HG03457 (cell line): ENCODE results near the gene EIF4G2.

ENCODE experiments used
- ATAC-seq: cut with Tn5 transposase; IDR thresholded peaks from one replicate; pipeline ENCODE4 v1.9.1; 2021; ENCODE audit warnings: moderate number of reproducible peaks; ENCODE audit not compliant: unreplicated experiment

Gene EIF4G2

DNA sequence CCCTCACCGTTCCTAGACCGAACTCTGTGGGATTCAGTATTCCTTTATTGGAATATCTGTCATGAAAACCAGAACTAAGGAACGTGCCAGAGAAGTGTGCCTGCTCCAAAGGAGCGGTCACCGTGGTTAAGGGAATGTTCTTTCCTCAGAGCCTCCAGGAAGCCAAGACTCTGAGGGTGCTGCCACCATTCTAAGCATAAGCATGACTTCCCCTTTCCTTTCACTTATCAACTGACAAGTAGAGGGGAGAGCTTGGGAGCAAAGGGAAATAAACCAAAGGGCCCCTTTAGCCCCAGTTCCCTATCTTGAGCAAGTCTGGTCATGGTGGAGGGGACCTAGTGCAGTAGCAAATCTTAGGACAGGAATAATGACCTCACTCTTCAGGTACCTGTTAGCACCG, 30.9 kb downstream of the EIF4G2 start:
- ATAC-seq = no peak

DNA sequence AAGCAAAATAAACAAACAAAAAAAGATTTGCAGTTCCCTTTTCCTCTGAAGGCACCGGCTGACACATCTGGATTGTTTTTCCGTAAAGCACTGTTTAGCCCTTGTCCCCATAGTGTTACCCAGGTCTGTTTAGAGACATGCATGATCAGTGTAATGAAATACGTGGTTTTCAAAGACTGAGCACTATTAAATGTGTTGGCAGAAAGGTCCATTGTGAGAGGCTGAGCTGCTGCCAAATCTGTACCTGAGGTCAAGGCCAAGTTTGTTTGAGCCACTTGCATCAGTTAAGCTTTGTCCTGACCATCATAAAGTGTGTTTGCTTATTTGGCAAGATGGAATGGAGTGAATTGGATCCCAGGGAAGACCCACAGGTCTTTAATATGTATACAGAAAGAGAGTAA, 31.3 kb downstream of the EIF4G2 start:
- no peak for ATAC-seq

DNA sequence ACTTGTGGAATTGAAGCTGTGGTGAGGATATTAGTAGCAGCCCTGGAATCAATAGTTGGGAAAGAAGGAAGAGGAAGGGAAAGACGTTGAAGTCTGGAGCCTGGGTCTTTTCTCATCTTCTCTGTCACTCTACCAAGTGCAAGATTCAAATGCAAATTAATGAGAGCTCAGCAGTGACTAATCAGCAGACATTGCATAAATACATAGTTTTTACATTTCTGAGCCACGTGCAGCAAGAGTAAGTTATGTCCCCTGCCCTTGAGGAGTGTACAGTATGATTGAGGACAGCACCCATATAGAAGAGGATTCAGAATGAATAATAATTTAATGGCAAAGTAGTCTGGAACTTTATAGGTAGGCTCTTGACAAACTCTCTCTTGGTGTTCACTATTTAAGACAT, 33.9 kb downstream of the EIF4G2 start:
- ATAC-seq = no peak

DNA sequence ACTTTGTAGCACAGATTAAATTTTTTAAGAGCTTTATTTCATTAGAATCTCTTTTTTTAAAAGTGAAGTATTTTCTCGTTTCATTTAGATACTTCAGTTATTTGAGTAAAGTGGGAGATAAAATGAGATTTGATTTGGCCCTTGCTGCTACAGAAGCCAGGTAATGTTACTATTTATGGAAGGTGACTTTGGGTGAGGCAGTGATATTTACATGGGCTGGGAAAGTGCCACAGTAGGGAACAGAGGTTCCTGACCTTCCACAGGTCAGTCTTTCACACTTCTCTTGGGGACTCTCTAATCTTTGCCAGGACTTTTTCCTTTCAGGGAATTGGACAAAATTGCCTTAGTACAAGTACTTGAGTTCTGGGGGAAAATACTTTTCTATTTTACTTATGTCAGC, 37.3 kb downstream of the EIF4G2 start:
- ATAC-seq = no peak

DNA sequence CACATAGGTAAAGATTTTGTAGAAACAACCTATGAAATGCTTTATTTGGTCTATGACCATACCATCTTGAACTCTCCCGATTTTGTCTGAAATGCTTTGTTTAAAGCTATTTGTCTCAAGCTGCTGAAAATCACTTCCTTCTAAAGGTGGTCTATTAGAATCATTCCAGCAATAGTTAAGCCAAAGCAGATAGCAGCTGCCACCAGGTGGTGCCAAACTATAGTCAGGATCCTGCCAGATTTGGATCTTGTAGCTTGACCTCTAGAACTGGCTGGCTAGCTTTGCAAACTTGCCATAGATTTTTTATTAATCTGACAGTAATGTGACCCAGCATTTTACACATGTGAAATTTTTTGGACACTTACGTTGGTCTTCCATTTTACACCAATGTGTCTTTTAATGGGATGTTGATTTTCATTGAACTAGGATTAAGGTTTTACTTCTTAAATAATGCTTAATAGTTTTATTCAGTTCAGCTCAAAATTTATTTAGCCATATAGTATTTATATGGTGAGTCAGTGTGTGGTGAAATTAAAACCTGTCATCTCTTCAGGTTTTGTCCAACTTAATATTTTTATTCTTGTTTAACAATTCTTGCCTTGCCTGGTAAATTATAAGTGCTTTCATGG, 38.0 kb downstream of the EIF4G2 start:
- no peak for ATAC-seq

DNA sequence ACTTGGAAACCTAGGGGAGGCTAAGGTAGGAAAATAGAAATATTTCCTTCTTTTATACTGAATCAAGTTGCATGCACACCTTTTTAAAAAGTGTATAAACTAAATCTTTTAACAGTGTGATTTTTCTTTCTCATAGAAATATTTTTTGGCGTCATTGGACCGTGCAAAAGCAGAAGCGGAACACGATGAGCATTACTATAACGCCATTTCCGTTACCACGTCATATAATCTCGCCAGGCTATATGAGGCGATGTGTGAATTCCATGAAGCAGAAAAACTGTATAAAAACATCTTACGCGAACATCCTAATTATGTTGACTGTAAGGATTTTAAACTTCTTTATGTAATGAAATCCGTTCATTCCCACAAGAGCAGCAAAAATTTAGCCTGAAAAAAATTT, 44.3 kb downstream of the EIF4G2 start:
- no peak for ATAC-seq

DNA sequence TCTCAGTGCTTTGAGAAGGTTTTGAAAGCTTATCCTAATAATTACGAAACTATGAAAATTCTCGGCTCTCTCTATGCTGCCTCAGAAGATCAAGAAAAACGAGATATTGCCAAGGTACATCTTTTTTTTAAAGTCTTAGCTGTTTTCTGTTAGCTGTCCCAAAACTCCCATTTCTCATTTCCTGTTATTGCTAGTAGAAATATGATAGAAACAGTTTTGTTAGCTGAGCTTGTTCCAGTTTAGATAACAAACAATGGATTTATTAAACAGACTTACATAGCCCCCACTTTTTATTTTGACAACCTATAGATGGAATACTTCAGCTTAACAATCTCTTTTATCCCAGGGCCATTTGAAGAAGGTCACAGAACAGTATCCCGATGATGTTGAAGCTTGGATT, 45.0 kb downstream of the EIF4G2 start:
- no peak for ATAC-seq

DNA sequence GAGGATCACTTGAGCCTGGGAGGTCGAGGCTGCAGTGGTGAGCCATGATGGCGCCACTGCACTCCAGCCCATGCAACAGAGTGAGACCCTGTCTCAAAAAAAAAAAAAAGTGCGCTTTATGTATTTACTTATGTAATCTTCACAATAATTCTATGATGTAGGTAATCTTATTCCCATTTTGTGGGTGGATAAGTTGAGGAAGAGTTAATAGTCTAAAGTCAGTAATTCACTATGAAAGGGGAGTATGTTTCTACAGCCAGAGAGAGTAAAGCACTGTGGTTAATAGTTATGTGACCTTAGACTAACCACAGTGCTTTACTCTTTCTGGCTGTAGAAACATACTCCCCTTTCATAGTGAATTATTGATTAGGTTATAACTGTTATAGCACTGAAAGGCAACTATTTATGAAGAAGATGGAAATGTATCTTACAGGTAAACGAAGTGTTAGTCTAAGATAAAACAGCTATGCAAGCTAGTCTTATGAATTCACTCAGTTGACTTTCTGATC, 45.8 kb downstream of the EIF4G2 start:
- peak; percentile 50 for ATAC-seq

DNA sequence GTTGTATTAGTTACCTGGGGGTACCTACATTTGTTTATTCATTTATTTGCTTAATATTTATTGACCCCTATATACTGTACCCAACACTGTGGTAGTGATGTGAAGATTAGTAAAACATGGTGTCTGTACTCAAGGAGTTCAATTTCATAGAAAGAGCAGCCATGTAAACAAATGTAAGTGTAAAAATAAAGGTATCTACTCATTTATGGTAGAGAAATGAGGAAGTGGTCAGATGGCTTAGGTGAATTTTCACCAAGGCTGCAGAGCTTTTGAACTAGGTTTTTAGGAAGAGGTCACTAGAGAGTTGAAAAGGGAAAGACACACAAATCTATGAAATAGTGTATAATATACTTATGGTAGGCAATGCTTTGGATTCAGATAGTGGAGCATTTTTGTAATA, 46.5 kb downstream of the EIF4G2 start:
- ATAC-seq = peak; percentile 46

DNA sequence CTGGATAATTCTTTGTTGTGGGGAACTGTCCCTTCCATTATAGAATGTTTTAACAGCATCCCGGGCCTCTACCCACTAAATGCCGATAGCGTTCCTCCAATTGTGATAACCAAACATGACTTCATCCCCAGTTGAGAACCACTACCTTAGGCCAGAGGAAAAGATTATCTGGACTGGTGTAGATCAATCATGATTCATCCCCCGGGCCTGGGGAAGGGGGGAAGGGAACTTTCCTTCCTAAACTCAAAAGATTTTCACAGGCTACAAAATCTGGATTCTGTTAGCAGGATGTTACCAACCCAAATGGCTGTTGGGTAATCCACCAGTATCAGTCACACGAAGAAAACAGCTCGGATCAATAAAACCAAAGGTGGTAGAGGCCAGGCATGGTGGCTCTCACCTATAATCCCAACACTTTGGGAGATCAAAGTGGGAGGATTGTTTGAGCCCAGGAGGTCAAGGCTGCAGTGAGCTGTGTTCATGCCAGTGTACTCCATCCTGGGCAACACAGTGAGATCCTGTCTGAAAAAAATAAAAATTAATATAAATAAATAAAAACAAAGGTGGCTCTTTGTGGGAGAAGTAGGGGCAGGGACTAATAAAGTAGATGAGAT, 47.5 kb downstream of the EIF4G2 start:
- ATAC-seq = no peak

DNA sequence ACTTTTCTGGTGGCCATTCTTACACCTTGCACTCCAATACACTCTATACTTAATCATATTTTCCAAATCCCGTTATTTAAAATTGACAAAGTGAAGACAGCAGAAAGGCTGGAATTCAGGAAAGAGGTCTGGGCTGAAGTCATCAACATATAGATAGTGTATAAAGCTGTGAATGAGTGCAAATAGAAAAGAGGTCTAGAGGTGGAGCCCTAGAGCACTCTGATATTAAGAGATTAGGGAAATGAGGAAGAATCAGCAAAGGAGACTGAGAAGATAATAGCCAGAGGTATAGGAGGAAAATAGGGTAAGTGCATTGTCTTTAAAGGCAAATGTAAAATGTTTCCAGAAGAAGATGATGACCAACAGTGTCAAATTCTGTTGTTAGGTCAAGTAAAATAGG, 49.8 kb downstream of the EIF4G2 start:
- ATAC-seq = no peak

DNA sequence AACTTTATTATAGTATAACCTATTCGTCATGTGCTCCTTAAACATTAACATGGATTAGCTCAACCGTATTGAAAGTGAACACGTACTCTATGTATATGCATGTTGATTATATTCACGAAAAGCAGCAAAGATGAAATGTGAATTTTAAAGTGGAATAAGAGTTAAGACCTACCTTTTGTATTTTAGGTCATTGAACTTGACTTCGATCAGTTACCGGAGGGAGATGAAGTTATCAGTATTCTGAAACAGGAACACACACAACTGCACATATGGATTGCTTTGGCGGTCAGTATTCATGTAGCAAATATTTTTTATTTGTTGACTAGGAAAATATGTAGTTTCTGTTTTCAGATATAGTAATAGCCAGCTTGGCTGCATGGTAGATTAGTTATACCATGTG, 56.2 kb downstream of the EIF4G2 start:
- ATAC-seq = no peak

DNA sequence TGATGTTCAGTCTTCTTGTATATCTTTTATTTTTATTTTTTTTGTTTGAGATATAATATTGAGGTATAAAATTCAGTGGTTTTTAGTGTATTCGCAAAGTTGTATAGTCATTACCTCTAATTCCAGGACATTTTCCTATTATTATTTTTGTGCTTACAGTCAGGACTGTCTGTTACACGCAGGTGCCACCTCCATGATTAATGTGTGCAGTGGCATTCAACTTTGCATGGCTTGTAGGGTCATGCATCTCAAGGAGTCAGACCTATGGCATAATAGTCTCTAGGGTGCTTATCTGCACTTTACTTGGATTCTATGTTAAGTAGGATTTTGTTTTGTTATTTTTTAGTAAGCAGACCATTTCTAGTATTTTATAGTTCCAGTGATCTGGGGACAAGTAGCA, 56.7 kb downstream of the EIF4G2 start:
- ATAC-seq = no peak

DNA sequence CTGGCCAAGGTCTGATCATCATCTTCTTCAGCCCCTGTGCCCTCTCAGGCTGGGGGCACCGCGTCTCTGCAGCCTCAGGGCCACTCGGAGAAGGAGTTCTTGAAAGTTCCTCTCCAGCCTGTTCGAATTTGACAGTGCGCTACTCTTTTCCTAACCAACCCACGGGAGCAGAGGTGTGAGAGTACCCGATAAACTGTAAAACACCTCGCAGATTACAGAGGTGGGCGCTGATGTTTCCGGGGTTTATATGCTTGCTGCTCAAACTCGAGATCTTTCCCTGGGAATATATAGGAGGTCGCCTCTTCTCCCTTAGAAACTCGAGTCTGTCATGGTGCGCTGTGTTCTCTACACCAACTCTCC, 57.2 kb downstream of the EIF4G2 start:
- no peak for ATAC-seq

DNA sequence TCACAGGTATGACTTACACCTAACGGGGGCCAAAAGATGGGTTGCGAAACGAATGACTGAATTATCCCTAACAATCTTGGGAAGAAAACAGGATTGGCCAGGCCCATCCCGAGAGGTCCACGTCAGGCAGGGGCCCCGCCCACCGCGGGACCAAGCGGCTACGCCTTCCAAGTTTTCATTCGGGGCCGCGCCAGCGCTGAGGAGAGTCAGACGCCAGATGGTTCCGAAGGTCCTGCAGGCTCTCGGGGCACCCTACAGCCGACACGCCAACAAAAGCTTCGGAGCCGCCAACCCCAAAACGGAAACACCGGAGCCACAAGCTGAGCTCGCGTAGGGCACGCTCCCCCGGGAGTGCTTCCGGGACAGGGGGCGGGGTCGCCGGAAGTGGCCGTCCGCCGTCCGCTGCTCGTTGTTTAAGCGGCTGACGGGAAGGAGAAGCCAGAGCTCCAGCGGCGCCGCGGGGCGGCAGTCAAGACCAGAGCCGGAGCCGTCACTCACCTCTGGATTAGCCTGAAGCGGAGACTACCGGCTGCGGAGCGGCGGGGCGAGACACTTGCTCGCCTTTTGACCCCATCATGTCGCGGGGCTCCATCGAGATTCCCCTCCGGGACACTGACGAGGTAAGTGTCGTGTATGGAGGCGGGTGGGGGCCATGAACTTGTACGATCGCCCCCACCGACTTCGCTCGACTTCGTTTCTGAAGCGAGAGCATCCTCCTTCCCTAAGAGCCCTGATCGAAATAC, 57.7 kb downstream of the EIF4G2 start, which contains the start of gene CTR9:
TSS of gene CTR9 (plus strand) at position 409 of the 743 bp plus-strand sequence. CDS start at position 576, 167 bp downstream.
- peak; percentile 86 for ATAC-seq

DNA sequence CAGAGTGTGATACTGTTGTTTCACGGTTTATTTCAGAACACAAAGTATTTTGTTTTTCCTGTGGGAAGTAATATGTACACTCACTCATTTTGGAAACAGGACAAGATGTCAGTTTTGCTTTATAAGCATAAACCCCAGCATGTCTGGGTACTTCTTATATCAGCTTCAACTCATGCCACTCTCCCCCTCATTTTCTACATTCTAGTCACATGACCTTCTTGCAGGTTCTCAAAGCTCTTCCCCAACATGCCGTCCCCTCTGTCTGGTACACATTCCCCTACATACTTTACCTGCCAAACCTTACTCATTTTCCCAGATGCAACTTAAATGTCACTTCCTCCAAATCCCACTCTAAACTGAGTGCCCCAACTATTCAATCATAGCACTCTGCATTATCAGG, 59.2 kb downstream of the EIF4G2 start:
- no peak for ATAC-seq

DNA sequence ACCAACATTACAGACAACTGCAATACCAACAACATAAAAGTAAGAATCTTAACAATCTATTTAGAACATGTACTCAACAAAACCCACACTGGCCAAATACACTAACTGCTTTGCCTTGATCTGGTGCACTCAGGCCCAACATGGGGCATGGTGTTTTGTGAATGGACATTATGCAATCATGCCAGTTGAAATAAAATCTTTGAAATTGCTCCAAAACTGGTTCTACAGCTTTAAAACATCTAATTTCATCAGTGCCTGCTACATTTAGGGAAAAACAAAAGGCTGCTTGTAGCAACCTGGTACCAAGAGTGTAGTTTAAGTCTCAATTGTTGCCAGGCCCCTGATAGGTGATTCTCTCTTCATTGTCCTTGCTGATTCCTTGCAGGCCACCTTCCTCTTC, 61.0 kb downstream of the EIF4G2 start:
- ATAC-seq = no peak
